HepG2 (cell line): ENCODE data around the gene RNF208. TPM values are rescaled to one million over a fixed set of nuclear protein-coding genes. Genes with fewer than 3 reads are reported as not detected.
A peak's percentile ranks its signal among the peaks of the same experiment; 100 is the strongest.

ENCODE experiments used
- CENPX ChIP-seq: sonication (generic); formaldehyde crosslinking; IDR thresholded peaks from 2 replicates; pipeline ENCODE4 v1.9.0; 2021; ENCODE audit warnings: mild to moderate bottlenecking, missing genetic modification reagents, moderate library complexity
- DNMT3B ChIP-seq: conservative IDR thresholded peaks from 2 replicates; pipeline ENCODE4 v1.6.1; 2016; ENCODE audit warnings: missing biosample characterization, control low read depth
- E2F5 ChIP-seq: sonication (generic); formaldehyde crosslinking; conservative IDR thresholded peaks from 2 replicates; pipeline ENCODE4 v1.4.0; 2020; ENCODE audit warnings: missing genetic modification reagents
- IKZF5 ChIP-seq: IDR thresholded peaks from 2 replicates; pipeline ENCODE4 v1.6.1; 2018; ENCODE audit warnings: missing genetic modification reagents, mild to moderate bottlenecking, missing compliant biosample characterization
- NR2F1 ChIP-seq, 2 experiments: fragments of 450-650 bp in 1 of 2; formaldehyde crosslinking in 1 of 2; IDR thresholded peaks; 2 replicates each; pipeline versions ENCODE4 v1.5.0 to v1.6.1; 2016 to 2020; ENCODE audit warnings: mild to moderate bottlenecking in 1 of 2, missing compliant biosample characterization in 1 of 2, missing genetic modification reagents in 1 of 2, moderate library complexity in 1 of 2
- SETDB1 ChIP-seq: sonication (generic); formaldehyde crosslinking; IDR thresholded peaks from 2 replicates; pipeline ENCODE4 v1.5.1; 2020; ENCODE audit warnings: missing genetic modification reagents, mild to moderate bottlenecking, borderline replicate concordance
- SMAD1 ChIP-seq: sonication (generic); formaldehyde crosslinking; IDR thresholded peaks from 2 replicates; pipeline ENCODE4 v1.4.0; 2020; ENCODE audit warnings: missing genetic modification reagents, low read depth, mild to moderate bottlenecking, borderline replicate concordance
- STAT6 ChIP-seq: sonication (generic); formaldehyde crosslinking; IDR thresholded peaks from 2 replicates; pipeline ENCODE4 v1.4.0; 2020; ENCODE audit warnings: missing genetic modification reagents, mild to moderate bottlenecking, borderline replicate concordance
- TAF1 ChIP-seq: sonication (generic); formaldehyde crosslinking; IDR thresholded peaks from 2 replicates; pipeline ENCODE4 v1.4.0; 2020; ENCODE audit warnings: missing genetic modification reagents
- ZFP91 ChIP-seq: sonication (generic); formaldehyde crosslinking; IDR thresholded peaks from 2 replicates; pipeline ENCODE4 v1.9.0; 2022; ENCODE audit warnings: missing genetic modification reagents, mild to moderate bottlenecking, borderline replicate concordance
- ZNF383 ChIP-seq: sonication (generic); formaldehyde crosslinking; IDR thresholded peaks from 2 replicates; pipeline ENCODE4 v1.4.0; 2020; ENCODE audit warnings: missing genetic modification reagents, mild to moderate bottlenecking, borderline replicate concordance
- ZNF609 ChIP-seq: sonication (generic); formaldehyde crosslinking; IDR thresholded peaks from 2 replicates; pipeline ENCODE4 v1.4.0; 2020; ENCODE audit warnings: mild to moderate bottlenecking, missing genetic modification reagents, borderline replicate concordance
- ZUFSP ChIP-seq: sonication (generic); formaldehyde crosslinking; IDR thresholded peaks from 2 replicates; pipeline ENCODE4 v1.9.0; 2021; ENCODE audit warnings: missing genetic modification reagents, mild to moderate bottlenecking, borderline replicate concordance
- polyA plus RNA-seq, 8 experiments: library from polyadenylated mRNA; depleted of rRNA in 3 of 8; stranded (reverse) in 7 of 8; unstranded in 1 of 8; fragments of >200 nt; fragmentation: Illumina TruSeq in 4 of 8; extraction: Trizol in 4 of 8; gene quantifications; 2 replicates each; pipeline versions ENCODE4 v1.2.1 to v1.2.3, GENCODE V29; 2011 to 2016; ENCODE audit warnings: low read depth in 4 of 8, missing spikeins in 1 of 8, mixed read lengths in 1 of 8; ENCODE audit not compliant: insufficient read depth in 1 of 8
- total RNA-seq, 5 experiments: library from RNA; depleted of rRNA; stranded (reverse); fragments of >200 nt; fragmentation: Illumina TruSeq; extraction: Trizol; gene quantifications; 2 replicates each; pipeline ENCODE4 v1.2.3, GENCODE V29; 2016; ENCODE audit warnings: low read depth in 1 of 5

Gene RNF208
- total and polyA plus RNA-seq, 2 of the 13 experiments (the other 11 are each of a cell fraction or from before 2014, with no cell fraction given) = 1.6 to 2.1 TPM

GRCh38 chr9:137229903-137230704, 8.1 kb upstream of the RNF208 start (continued):
- peak; percentile 91; the same call in 1 of the 2 replicates for TF ChIP-seq STAT6 (CRISPR knock-in tag)
- no peak for TF ChIP-seq ZUFSP (CRISPR knock-in tag)
- peak; percentile 46; the same call in 1 of the 2 replicates for TF ChIP-seq TAF1
- TF ChIP-seq ZFP91 (CRISPR knock-in tag) = peak; percentile 46; the same call in 1 of the 2 replicates
- no peak for TF ChIP-seq CENPX (CRISPR knock-in tag)
- peak; percentile 20; the same call in 1 of the 2 replicates for TF ChIP-seq SMAD1 (CRISPR knock-in tag)
- no peak for TF ChIP-seq SETDB1 (CRISPR knock-in tag)
- TF ChIP-seq DNMT3B (CRISPR knock-in tag) = no peak
- peak in 1 of 2 experiments; percentile 68; a peak in 1 of 4 replicates for TF ChIP-seq NR2F1 (CRISPR knock-in tag; IDR thresholded peaks at IDR 0.05)
- 0 out of 2 replicates have a peak, but pooled peaks have one; percentile 30 for TF ChIP-seq IKZF5
- 0 out of 2 replicates have a peak, but pooled peaks have one; percentile 69 for TF ChIP-seq ZNF609
- no peak for TF ChIP-seq E2F5 (CRISPR knock-in tag)
- TF ChIP-seq ZNF383 = peak; percentile 45; the same call in 1 of the 2 replicates
